AML-193 (cell line): ENCODE measurements around the gene RWDD1.

Source experiments
- DNase-seq, 2 experiments: peaks; one replicate each; lab custom pipeline; 2025; lab: John Stamatoyannopoulos, UW

Gene RWDD1

GRCh38 chr6:116605935-116606334 lies 34.6 kb downstream of the RWDD1 start:
- no peak for DNase-seq

- no peak for DNase-seq
These were observed 39.8 kb downstream of the RWDD1 start for GRCh38 chr6:116611056-116611455.

GRCh38 chr6:116615937-116616736 lies 44.8 kb downstream of the RWDD1 start, which contains the start of gene RSPH4A:
TSS of gene RSPH4A (plus strand) at chr6:116616479. CDS start at chr6:116616624, 145 bp downstream.
- DNase-seq, result peak; percentile 95 to 98

GRCh38 chr6:116616737-116617053 lies 45.4 kb downstream of the RWDD1 start:
- peak in 1 of 2 experiments; percentile 47 for DNase-seq

- no peak for DNase-seq
These were observed 52.9 kb downstream of the RWDD1 start for GRCh38 chr6:116624036-116624805.

- no peak for DNase-seq
These were observed 54.6 kb downstream of the RWDD1 start for GRCh38 chr6:116625872-116626271.

- peak; percentile 29 to 39 for DNase-seq
These were observed 58.3 kb downstream of the RWDD1 start for GRCh38 chr6:116629563-116629981.

GRCh38 chr6:116631379-116631990 lies 60.2 kb downstream of the RWDD1 start:
- DNase-seq, result no peak

- DNase-seq, result no peak
These were observed 62.4 kb downstream of the RWDD1 start for GRCh38 chr6:116633685-116634084.
